SH-SY5Y (cell line): ENCODE measurements around the gene USP46.

Experiments used
- GATA2 ChIP-seq: IDR thresholded peaks from 2 replicates; pipeline ENCODE4 v1.6.1; 2011; ENCODE audit warnings: mild to moderate bottlenecking, low read depth, low read length
- GATA3 ChIP-seq: IDR thresholded peaks from 2 replicates; pipeline ENCODE4 v1.6.1; 2011; ENCODE audit warnings: low read depth, mild to moderate bottlenecking, low read length, moderate library complexity

GRCh38 chr4:52628543-52628942, 30.6 kb downstream of the USP46 start:
- TF ChIP-seq GATA2 (no peak), GATA3 (no peak)
